B cell (primary cell): ENCODE measurements around the gene GMEB2. TPM values are rescaled to one million over a fixed set of nuclear protein-coding genes. Genes with fewer than 3 reads are reported as not detected.
"Not testable (repeated sequence)": the region's sequence is repeated elsewhere in the genome, so short reads cannot be mapped to it uniquely, and the experiment has no call there.

Source experiments
- ATAC-seq: fragments of 200-7000 bp; cut with Tn5 transposase; one replicate; pipeline ENCODE4 v1.10.0; 2021; ENCODE audit warnings: low read depth, mild to moderate bottlenecking, moderate number of reproducible peaks, moderate library complexity
- CTCF ChIA-PET: fragments of 350-600 bp; sonication (Branson Sonifier 250); formaldehyde crosslinking; loops from one replicate; lab custom pipeline; 2021; ENCODE audit warnings: antibody characterized with exemption, inconsistent platforms; lab: Charles Lee
- POLR2A ChIA-PET: fragments of 350-600 bp; sonication (Branson Sonifier 250); formaldehyde crosslinking; loops from one replicate; lab custom pipeline; 2021; ENCODE audit warnings: antibody characterized with exemption; lab: Charles Lee
- DNase-seq: peaks from one replicate; pipeline ENCODE4 v3.0.0; 2013
- H2AFZ ChIP-seq: 2 replicates; pipeline ENCODE4 v1.6.1; 2012; ENCODE audit warnings: mild to moderate bottlenecking, low read depth, low read length; ENCODE audit not compliant: insufficient read depth, poor library complexity, severe bottlenecking
- H3K27ac ChIP-seq, 2 donors: 1 replicate in 1 of 2; 2 replicates in 1 of 2; pipeline ENCODE4 v1.5.1; 2012 to 2013; ENCODE audit warnings: low read length in 2 of 2, mild to moderate bottlenecking in 2 of 2, moderate library complexity in 1 of 2
- H3K27me3 ChIP-seq, 4 experiments: fragments of 200-600 bp in 1 of 4; sonication (generic) in 1 of 4; replicated peaks in 1 of 4; 1 replicate in 2 of 4; 2 replicates in 2 of 4; pipeline versions ENCODE4 v1.6.1 to v1.7.0; 2013 to 2016; ENCODE audit warnings: low read length in 3 of 4, mild to moderate bottlenecking in 2 of 4, mixed read lengths in 1 of 4, moderate library complexity in 1 of 4; ENCODE audit not compliant: insufficient read depth in 4 of 4, control insufficient read depth in 3 of 4; ENCODE audit errors: control extremely low read depth in 1 of 4
- H3K36me3 ChIP-seq, 2 experiments: replicated peaks in 1 of 2; 1 replicate in 1 of 2; 2 replicates in 1 of 2; pipeline versions ENCODE4 v1.6.1 to v1.7.1; 2013; ENCODE audit warnings: low read length in 1 of 2; ENCODE audit not compliant: insufficient read depth in 2 of 2, control insufficient read depth in 1 of 2; ENCODE audit errors: control extremely low read depth in 1 of 2, extremely low read depth in 1 of 2
- H3K4me1 ChIP-seq, 2 donors: fragments of 200-600 bp in 1 of 2; sonication (generic) in 1 of 2; 1 replicate in 1 of 2; 2 replicates in 1 of 2; pipeline versions ENCODE4 v1.5.1 to v1.6.1; 2013 to 2017; ENCODE audit warnings: low read length in 2 of 2; ENCODE audit not compliant: control insufficient read depth in 2 of 2, insufficient read depth in 2 of 2
- H3K4me2 ChIP-seq: replicated peaks from 2 replicates; pipeline ENCODE3; 2012; ENCODE audit warnings: mild to moderate bottlenecking, low read depth, low read length; ENCODE audit not compliant: poor library complexity, severe bottlenecking
- H3K4me3 ChIP-seq, 5 experiments: fragments of 200-600 bp in 1 of 5; sonication (generic) in 1 of 5; 1 replicate in 3 of 5; 2 replicates in 2 of 5; pipeline versions ENCODE4 v1.5.1 to v1.7.0; 2011 to 2016; ENCODE audit warnings: low read length in 4 of 5, mild to moderate bottlenecking in 4 of 5, low read depth in 2 of 5, control low read depth in 1 of 5, moderate library complexity in 1 of 5; ENCODE audit not compliant: insufficient read depth in 1 of 5; ENCODE audit errors: control extremely low read depth in 1 of 5, extremely low read depth in 1 of 5
- H3K79me2 ChIP-seq: fragments of 200-600 bp; sonication (generic); one replicate; pipeline ENCODE4 v1.6.0; 2016; ENCODE audit warnings: low read length; ENCODE audit not compliant: control insufficient read depth, insufficient read depth
- H3K9ac ChIP-seq: fragments of 200-600 bp; sonication (generic); 2 replicates; pipeline ENCODE4 v1.6.1; 2017; ENCODE audit warnings: mild to moderate bottlenecking, low read length, moderate library complexity
- H3K9me3 ChIP-seq, 3 donors: one replicate each; pipeline versions ENCODE4 v1.6.1 to v1.7.1; 2013; ENCODE audit warnings: low read length in 2 of 3; ENCODE audit not compliant: control insufficient read depth in 2 of 3, insufficient read depth in 1 of 3; ENCODE audit errors: control extremely low read depth in 1 of 3
- H4K20me1 ChIP-seq: 2 replicates; pipeline ENCODE4 v1.6.0; 2012; ENCODE audit warnings: mild to moderate bottlenecking, low read length; ENCODE audit not compliant: insufficient read depth, control insufficient read depth, poor library complexity, severe bottlenecking
- H3K27ac Mint-ChIP-seq: one replicate; pipeline ENCODE4 v1.8.0; 2021; ENCODE audit warnings: mixed read lengths
- H3K27me3 Mint-ChIP-seq: one replicate; pipeline ENCODE4 v1.8.0; 2021; ENCODE audit warnings: mixed read lengths
- H3K4me1 Mint-ChIP-seq: one replicate; pipeline ENCODE4 v1.8.0; 2021; ENCODE audit warnings: mixed read lengths
- H3K4me3 Mint-ChIP-seq: one replicate; pipeline ENCODE4 v1.8.0; 2021; ENCODE audit warnings: mixed read lengths
- H3K9me3 Mint-ChIP-seq: one replicate; pipeline ENCODE4 v1.8.0; 2022; ENCODE audit warnings: mixed read lengths; ENCODE audit not compliant: insufficient read depth
- EZH2 ChIP-seq: IDR thresholded peaks from 2 replicates; pipeline ENCODE4 v1.6.1; 2012; ENCODE audit warnings: borderline replicate concordance, low read depth, mild to moderate bottlenecking, moderate library complexity, low read length; ENCODE audit not compliant: insufficient read depth, poor library complexity, severe bottlenecking
- WGBS: methylation state at CpG from one replicate; pipeline ENCODE4 v1.1.5; 2013; ENCODE audit warnings: missing lambda C conversion rate; ENCODE audit not compliant: insufficient coverage; 5-methylcytosine and 5-hydroxymethylcytosine counted together
- intact Hi-C: fragments of 100-400 bp; cut with micrococcal nuclease; formaldehyde crosslinking; loops from one replicate; pipeline ENCODE4 v1.10.0; 2022
- polyA plus RNA-seq: library from polyadenylated mRNA; depleted of rRNA; stranded (reverse); fragments of >200 nt; gene quantifications from 2 replicates; pipeline ENCODE4 v1.2.3, GENCODE V29; 2012
- total RNA-seq, 2 donors: library from RNA; stranded (reverse); fragments of 120-200 nt in 1 of 2; gene quantifications; 1 replicate in 1 of 2; 2 replicates in 1 of 2; pipeline versions ENCODE4 v1.2.3 to v1.2.4, GENCODE V29; 2013 to 2022
- TF ChIP-seq, protein P1 (sequence below): fragments of 200-600 bp; IDR thresholded peaks from one replicate; pipeline ENCODE4 v1.8.0; 2022; ENCODE audit warnings: antibody characterized with exemption, mild to moderate bottlenecking

GMEB2 gene
- total and polyA plus RNA-seq, 2 donors (not counting 1 experiment from before 2014, with no cell fraction given) = 17.7 to 24.5 TPM

DNA sequence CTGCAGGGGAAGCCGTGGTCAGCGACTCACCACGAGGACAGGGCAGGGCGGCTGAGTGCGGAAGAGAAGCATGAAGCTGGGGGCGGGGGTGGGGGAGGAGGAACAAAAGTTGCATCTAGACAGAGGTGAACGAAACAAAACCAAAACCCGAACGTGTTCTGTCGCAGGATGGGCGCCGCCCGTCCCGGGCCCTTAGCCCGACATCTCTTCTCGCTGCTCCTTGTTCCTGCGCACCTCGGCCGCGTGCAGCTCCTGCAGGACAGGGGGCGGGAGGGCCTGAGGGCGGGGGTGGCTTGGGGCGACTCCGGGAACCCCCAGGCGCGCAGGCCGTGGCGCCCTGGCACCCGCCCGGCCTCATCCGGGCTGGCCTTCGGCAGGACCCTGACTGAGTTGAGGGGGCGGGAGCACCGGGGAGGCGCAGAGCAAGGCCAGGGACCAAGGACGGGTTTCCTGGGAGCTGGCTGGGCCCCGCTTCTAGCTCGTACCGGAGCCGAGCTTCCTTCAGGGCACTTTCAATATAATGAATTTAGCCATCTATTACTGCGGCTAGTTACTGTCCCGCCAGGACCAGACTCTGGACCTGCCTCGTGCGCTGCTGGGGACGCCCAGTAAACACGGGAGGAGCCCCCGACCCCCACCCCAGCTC lies 14.4 kb upstream of the GMEB2 start:
- Mint-ChIP-seq H3K9me3 (peaks cover 2% of the 10 kb centered on the region), H3K27ac (peak overlapping the region; percentile 91), H3K4me1 (peaks cover 31% of the 10 kb centered on the region), H3K27me3 (peaks cover 4% of the 10 kb centered on the region), H3K4me3 (peak overlapping the region; percentile 82)
- peak overlapping the region; percentile 98 for H3K9ac ChIP-seq
- peak overlapping the region; percentile 41 to 97 (median 85) for H3K4me3 ChIP-seq
- intact Hi-C loops = loop anchor here (5.0 kb wide), 1 partner anchor 59 kb away; no protein-coding TSS in a partner anchor
- H2AFZ ChIP-seq = peak overlapping the region; percentile 68
- no peak for DNase-seq
- CTCF ChIA-PET = interaction anchor here (0.7 to 2.1 kb wide), 24 partner anchors 10 to 334 kb away, joined by 3 to 30 read pairs (median 5); partner anchors contain the start of genes ARFRP1, GMEB2, PTK6 and RTEL1
- peaks cover 30 to 48% of the 10 kb centered on the region in 2 donors for H3K4me1 ChIP-seq
- H3K79me2 ChIP-seq = peaks cover 17% of the 10 kb centered on the region
- H3K27ac ChIP-seq = peak overlapping the region; percentile 90 to 91
- peak overlapping the region; percentile 92 for H3K4me2 ChIP-seq
- peaks cover 0 to 3% (median 0%) of the 10 kb centered on the region in 3 donors for H3K9me3 ChIP-seq
- no peaks in the 10 kb centered on the region for H4K20me1 ChIP-seq
- H3K27me3 ChIP-seq = no peaks in the 10 kb centered on the region
- no peak for TF ChIP-seq EZH2
- TF ChIP-seq, protein P1, sequence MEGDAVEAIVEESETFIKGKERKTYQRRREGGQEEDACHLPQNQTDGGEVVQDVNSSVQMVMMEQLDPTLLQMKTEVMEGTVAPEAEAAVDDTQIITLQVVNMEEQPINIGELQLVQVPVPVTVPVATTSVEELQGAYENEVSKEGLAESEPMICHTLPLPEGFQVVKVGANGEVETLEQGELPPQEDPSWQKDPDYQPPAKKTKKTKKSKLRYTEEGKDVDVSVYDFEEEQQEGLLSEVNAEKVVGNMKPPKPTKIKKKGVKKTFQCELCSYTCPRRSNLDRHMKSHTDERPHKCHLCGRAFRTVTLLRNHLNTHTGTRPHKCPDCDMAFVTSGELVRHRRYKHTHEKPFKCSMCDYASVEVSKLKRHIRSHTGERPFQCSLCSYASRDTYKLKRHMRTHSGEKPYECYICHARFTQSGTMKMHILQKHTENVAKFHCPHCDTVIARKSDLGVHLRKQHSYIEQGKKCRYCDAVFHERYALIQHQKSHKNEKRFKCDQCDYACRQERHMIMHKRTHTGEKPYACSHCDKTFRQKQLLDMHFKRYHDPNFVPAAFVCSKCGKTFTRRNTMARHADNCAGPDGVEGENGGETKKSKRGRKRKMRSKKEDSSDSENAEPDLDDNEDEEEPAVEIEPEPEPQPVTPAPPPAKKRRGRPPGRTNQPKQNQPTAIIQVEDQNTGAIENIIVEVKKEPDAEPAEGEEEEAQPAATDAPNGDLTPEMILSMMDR = no peak
- ATAC-seq = peak; percentile 22
- H3K36me3 ChIP-seq = no peaks in the 10 kb centered on the region
- WGBS = 17% methylated on average over 41 of the region's 47 CpGs
- POLR2A ChIA-PET = interaction anchor here (0.6 to 4.0 kb wide), 19 partner anchors 11 to 1340 kb away, joined by 3 to 92 read pairs (median 5); partner anchors contain the start of genes GMEB2, HELZ2, PPDPF and RTEL1

DNA sequence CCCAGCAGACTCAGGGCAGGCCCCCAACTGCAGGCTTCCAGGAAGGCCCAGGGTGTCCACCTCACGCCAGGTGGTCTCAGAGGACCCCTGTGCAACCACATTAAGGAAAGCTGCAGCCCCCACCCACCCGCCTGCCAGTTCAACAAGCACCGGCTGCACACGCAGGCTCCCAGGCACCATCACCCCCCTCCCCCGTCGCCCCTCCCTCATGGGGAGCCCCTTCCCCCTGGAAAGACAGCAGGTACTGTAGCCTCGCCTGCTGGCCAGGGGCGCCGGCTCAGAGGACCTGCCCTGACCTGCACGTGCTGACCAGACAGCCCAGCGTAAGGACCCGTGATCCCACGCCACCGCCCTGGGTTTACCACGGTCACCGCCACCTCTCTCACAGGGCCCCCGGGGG lies 13.8 kb upstream of the GMEB2 start:
- POLR2A ChIA-PET = interaction anchor here (0.6 to 4.0 kb wide), 7 partner anchors 10 to 1339 kb away, joined by 3 to 92 read pairs (median 13); partner anchors contain the start of genes GMEB2, PPDPF and RTEL1
- not testable (repeated sequence) for H3K27me3 Mint-ChIP-seq, H4K20me1 ChIP-seq, DNase-seq, H3K27me3 ChIP-seq, ATAC-seq, H3K36me3 ChIP-seq, H3K9me3 ChIP-seq, H2AFZ ChIP-seq, H3K9me3 Mint-ChIP-seq
- CTCF ChIA-PET = interaction anchor here (1.9 to 2.1 kb wide), 3 partner anchors 9 to 89 kb away, joined by 7 to 18 read pairs (median 12); no protein-coding TSS in a partner anchor
- peaks cover 34% of the 10 kb centered on the region for H3K4me1 Mint-ChIP-seq
- peak overlapping the region; percentile 80 to 82 for H3K27ac ChIP-seq
- H3K4me3 Mint-ChIP-seq = peak overlapping the region; percentile 94
- H3K79me2 ChIP-seq = peaks cover 17% of the 10 kb centered on the region
- WGBS = 19% methylated on average over 6 of the region's 17 CpGs
- peak overlapping the region; percentile 98 for H3K9ac ChIP-seq
- peak overlapping the region; percentile 90 for H3K4me2 ChIP-seq
- peaks cover 35 to 54% of the 10 kb centered on the region in 2 donors for H3K4me1 ChIP-seq
- peak overlapping the region in 4 of 5 experiments; percentile 47 to 97 (median 90) for H3K4me3 ChIP-seq
- intact Hi-C loops = loop anchor here (5.0 kb wide), 1 partner anchor 58 kb away; no protein-coding TSS in a partner anchor
- peak overlapping the region; percentile 88 for H3K27ac Mint-ChIP-seq
